LHCN-M2 (cell line): ENCODE results near the gene CDK18. TPM values are rescaled to one million over a fixed set of nuclear protein-coding genes. Genes with fewer than 3 reads are reported as not detected.
A peak's percentile ranks its signal among the peaks of the same experiment; 100 is the strongest.

ENCODE experiments used
- DNase-seq: peaks from one replicate; pipeline ENCODE4 v3.0.0-alpha.2; 2012; ENCODE audit warnings: low read depth
- total RNA-seq: library from RNA; depleted of rRNA; stranded (reverse); fragments of >200 nt; gene quantifications from 2 replicates; pipeline ENCODE4 v1.2.3, GENCODE V29; 2014

CDK18 gene
- total RNA-seq, 1 experiment from 2014 or later = 0.34 TPM

DNA sequence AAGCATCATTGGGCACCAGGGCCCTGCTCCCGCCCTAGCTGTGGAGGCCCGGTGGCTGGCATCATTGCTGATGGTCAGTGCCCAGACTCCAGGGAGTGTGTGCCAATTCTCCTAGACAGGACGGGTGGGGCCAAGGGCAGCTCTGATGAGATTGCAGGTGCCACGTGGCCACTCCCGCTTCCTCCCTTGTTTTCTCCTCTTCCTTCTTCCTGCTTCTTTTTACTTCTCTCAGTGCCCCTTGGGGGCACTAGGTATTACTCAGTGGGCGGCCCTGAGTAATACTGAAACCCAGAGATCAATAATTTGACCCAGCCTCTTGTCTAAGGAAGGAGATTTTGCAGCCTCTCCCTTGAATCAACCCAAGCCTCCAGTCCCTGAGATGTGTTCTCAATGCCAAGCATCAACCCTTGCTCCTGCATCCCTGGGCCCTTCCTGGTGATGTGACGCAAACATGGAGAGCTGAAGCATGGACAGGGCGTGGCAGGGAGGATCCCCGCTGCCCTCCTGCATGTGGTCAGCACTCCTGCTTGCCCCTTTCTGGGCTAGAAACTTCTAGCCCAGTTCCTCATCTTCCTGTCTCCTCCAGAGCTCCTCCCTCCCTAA, 32.4 kb downstream of the CDK18 start:
- DNase-seq = no peak

DNA sequence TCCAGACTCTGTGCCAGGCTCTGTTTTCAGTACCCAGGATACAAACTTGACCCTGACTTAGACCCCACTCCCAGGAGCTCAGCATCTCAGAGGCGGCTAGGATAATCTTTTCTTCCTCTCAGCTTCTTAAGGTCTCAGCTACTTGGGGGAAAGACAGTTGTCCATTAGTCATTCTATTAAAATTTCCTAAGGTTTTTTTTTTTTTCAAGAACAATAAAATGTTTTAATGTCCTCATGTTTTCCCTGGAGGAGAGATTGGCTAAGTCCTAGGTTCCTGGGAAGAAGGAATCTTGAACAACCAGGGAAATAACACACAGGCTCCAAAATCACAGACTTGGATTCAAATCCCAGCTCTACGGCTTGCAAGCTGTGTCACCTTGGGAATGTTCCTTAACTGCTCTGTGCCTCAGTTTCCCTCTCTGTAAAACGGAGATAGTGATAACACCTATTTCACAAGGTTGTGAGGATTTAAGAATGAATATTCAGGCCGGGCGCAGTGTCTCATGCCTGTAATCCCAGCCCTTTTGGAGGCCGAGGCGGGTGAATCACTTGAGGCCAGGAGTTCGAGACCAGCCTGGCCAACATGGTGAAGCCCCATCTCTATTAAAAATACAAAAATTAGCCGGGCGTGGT, 33.0 kb downstream of the CDK18 start:
- peak; percentile 6 for DNase-seq

DNA sequence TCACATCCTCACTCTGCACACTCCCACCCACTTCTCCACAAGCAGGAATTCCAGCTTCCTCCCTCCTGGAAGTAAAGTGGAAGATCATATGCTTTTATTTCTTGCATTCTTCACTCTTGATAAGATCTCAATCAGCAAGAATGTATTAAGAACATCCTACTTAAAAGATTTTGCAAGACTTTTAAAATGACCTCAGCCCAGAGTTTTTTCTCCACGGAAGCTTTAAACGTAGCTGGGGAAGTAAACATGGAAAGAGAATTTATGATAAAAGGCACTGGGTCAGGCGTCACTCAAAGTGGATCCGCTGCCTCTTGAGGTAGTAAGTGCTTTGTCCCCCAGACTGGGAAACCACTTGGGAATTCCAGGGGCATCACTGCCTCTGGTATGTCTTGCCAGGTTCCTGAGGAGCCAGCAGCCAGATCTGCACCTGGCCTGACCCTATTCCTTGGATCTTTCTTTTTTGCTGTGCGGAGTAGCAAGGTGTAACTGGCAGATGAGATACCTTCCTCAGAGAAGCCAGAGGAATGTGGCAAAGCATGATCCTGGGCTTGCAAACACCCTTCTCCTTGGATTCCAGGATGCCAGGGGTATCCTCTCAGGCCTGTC, 33.9 kb downstream of the CDK18 start:
- no peak for DNase-seq

DNA sequence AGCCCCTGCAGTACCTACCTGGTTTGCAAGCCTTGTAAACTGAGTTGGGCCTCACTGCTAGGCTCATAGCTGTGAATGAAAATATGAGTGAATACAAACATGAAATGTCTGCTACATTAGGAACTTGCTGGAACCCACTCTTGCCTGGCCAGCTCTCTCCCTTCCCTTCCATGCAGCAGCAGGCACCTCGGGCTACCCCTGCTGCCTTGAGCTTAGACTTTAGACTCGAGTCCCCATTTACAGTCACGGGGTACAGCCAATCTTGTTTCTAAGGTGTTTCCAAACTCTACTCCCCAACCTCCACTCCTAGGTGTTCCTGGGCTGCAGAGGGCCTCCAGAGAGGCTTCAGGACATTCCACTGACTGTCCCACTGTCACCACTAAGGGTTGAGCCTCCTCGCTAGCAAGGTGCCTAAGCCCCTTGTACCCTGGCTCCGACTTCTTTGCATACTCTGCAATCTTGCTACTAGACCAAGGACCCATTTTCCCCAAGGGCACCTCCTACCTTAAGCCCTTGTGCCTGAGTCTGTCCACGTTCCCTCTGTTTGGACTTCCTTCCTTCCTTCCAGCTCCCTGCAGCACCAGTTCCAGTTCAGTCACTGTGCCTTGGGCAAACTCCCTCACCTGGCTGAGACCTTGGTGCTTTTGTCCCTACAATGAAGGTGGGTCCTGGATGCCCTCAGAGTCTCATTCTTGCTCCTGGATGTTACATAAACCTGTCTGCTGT, 36.9 kb downstream of the CDK18 start:
- DNase-seq = no peak

DNA sequence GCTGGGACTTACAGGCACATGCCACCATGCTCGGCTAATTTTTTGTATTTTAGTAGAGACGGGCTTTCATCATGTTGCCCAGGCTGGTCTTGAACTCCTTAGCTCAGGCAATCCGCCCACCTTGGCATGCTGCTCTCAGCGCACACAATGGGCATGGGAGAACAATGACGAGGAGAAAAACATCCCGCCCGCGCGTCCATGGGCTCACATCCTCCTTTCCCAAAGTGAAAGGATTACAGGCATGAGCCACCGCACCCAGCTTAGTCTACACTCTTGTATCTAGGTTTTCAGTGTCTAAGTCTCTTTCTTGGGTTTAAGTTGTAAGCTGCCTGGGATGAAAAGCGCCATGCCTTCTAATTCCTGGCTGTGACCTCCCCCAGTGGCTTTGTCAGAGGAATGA, 37.9 kb downstream of the CDK18 start:
- no peak for DNase-seq

DNA sequence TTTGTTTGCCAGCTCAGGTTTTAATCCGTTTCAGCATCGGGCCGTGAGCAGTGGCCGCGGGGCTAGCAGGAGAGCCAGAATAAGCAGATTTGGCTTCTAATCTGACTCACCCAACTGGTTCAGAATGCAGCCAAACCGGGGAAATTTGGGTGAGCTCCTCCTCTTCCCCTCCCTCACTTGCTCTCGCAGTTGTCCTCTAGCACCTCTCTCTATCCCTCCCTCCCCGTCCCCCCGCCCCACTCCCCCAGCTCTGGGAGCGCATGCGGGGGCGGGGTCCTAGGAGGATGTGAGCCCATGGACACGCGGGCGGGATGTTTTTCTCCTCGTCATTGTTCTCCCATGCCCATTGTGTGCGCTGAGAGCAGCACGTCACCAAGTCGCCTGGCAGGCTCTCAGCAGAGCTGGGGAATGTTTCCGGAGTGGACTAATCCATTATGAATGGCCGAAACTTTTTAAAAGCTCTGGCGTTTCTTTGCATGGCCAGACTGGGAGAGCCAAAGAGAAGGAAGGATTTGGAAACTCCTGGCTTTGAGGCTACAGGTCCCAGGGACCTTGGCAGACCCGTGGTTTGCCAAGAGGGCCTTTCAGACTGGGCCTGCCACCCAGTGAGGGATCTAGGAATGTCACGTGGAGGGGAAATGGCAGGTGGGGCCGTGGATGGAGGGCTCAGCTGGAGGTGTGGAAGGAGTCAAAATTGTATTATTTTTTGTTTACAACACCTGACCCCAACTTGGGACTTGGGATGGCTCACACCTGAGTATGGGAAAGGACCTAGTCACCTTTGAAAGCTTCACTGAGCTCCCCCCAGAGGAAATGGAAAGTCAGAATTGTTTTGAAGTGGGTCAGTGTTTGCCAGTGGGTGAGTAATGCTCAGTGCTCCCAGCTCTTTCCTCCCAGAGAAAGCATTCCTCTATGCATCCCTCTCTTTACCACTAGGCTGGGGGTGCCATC, 39.2 kb downstream of the CDK18 start:
- peak; percentile 79 for DNase-seq

DNA sequence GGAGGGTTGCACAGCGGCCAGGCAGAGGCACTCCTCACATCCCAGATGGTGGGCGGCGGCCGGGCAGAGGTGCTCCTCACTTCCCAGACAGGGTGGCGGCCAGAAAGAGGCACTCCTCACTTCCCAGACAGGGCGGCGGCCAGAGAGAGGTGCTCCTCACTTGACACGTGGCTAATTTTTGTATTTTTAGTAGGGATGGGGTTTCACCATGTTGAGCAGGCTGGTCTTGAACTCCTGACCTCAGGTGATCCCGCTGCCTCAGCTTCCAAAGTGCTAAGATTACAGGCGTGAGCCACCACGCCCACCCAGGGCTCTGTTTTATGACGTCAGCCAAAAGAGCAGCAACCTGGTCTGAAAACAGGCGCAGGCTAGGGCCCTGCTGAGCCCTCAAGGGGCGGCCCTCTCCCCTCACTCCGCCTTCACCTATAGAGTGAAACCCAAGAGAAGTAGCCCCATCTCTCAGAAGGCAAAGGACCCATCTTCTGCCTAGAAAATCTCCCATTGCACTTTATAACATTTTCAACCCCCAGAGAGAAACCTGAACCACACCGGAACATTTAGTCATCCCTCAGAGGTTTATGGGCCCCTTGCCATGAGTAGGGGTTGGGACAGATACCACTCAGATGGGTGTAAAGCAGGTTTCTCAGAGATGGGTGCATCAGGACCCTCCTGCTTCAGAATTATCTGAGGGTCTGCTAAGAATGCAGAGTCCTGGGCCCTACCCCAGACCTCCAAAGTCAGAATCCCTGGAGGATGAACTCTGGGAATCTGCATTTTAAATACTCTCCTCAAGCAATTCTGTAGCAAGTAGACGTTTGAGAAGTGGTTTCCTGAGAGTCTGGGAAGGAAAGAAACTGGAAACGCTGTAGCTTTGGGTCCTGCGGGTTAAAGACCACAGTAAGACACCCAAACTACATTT, 40.8 kb downstream of the CDK18 start:
- no peak for DNase-seq

DNA sequence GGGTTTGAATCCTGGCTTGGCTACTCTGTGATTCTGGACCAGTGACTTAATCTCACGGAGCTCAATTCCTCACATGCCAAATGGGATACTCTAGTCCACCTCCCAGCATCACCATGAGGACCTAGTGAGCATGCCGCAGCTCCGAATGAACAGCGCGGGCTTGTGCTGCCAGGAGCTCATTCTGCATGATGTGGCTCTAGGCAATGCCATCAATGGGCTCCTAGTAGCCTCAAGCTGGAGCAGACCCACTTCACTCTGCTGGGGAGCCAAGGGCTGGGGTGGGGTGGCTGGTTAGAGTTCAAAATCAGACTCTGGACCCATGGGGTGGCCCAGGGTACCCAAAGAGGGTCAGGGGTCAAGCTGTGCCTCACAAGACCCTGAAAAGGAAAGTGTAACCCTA, 41.5 kb downstream of the CDK18 start:
- no peak for DNase-seq

DNA sequence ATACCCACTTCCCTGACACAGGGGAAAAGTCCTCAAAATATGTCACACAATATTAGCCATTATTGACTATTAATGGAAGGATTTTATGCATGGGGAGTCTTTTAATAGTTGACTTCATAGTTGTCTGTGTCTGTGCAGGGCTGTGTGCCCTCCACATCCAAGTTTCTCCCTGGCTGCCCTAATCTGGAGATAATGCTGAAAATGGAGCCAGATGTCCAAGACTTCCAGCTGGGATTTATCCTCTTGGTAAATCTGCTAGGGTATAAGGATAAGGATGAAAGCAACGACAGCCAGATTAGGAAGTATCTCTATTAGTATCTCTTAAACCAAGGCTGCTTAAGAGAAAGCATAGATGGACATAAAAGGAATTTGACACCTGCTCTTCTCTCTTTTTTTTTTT, 42.1 kb downstream of the CDK18 start:
- no peak for DNase-seq

DNA sequence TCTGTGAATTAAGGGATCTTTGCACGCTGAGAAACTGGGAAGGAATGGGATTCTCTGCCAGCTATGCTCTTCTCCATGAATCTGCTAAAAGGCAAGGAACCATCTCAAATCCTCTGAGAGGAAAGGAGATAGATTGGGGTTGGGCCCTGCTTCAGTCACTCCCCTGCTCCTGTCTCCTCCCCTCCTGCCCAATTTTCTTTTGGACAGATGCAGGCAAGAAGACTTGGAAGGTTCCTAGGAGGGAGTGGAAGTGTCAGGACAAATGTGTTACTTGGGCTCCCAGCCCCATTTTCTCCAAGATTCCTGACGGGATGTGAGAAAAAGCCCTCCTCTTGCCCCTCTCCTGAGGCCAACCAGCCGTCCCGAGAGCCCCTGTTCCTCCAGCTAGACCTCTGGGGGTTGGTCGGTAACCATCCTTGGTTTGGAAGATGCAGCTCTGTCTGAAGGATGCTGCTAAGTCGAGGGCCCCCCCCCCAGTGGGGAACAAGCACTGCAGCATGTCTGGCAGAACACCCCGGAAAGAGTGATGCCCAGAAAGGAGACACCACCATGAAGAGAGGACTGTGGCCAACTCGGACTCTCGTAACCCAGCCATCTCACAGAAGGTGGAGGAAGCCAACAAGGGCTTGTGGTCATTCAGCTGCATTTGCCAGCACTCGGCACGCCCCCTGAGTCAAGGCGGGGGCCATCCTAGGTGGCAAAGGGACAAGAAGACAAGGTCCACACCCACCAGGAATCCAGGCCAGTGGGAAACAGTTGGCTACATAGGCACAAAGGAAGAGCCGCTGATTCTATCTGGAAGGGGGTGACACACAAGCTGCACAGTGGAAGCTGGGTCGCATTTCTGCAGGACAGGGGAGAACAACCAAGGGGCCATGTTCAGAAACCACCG, 43.7 kb downstream of the CDK18 start:
- DNase-seq = no peak

DNA sequence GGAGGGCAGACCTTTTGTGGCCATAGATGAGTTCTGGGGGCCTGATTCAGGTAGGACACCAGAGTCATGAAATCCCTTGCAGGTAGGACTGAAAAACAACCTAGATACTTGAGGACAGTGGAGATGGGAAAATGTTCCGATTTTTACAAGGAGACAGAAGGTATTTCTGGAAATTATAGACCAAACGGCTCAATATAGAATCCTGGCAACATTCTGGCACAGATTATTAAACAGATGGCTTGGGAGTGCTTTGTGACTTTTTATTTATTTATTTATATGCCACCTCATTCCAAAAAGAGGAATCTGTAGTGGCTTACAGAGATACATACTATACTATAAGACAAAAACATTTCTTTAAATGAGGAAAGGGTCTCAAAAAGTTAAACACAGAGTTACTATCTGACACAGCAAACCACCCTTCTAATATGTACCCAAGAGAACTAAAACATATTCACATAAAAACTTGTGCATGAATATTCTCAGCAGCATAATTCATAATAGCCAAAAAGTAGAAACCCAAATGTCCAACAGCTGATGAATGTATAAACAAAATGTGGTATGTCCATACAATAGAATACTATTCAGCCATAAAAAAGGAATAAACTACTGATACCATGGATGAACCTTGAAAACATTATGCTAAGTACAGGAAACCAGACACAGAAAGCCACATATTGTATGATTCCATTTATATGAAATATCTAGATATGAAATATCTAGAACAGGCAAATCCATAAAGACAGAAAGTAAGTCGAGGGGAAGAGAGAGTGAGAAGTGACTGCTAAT, 49.8 kb downstream of the CDK18 start:
- no peak for DNase-seq

DNA sequence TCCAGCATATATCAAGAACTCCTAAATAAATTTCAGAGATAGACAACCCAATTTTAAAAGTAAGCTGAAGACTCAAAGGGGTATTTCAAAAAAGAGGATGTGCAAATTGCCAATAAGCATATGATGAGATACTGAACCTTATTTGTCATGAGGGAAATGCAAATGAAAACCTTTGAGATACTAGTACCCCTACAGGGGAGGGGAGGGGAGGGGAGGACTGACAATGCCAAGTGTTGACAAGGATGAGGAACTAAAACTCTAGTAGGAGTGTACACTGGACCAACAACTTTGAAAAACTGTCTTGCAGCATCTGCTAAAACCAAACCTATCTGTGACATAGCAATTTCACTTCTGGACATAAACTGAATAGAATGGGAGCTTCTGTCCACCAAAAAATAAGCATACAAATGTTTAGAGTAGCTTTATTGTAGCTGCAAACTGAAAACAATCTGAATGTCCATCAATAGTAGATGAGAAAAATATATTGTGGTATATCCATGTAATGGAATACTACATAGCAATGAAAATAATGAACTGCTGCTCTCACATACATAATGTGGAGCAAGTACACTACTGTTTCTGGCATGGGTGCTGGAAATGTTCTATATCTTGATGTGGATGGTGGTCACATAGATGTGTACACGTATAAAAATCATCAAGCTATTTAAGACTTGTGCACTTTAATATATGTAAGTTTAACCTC, 57.2 kb downstream of the CDK18 start:
- no peak for DNase-seq

DNA sequence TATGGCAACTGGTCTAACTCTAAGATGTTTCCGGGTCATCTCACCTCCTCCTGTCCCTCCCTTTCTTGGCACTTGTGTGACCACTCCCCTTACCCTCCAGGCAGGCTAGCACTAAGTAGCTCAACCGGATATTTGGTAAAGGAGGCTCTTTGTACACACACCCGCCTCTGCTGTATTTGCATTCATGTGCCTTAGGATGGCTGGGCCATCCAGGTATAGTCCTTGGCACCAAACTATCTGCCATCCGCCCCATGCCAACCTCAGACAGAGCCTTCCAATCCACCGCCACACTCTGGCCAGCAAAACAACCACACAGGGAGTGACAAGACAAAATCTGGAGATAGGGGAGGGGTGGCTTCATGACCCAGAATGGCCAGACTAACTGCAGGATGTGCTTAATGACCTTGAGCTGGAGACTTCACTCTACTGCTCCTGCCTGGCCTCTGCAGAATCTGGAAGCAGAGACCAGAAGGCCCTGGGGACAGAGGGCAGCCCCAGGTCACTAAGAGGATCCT, 59.5 kb downstream of the CDK18 start:
- no peak for DNase-seq

DNA sequence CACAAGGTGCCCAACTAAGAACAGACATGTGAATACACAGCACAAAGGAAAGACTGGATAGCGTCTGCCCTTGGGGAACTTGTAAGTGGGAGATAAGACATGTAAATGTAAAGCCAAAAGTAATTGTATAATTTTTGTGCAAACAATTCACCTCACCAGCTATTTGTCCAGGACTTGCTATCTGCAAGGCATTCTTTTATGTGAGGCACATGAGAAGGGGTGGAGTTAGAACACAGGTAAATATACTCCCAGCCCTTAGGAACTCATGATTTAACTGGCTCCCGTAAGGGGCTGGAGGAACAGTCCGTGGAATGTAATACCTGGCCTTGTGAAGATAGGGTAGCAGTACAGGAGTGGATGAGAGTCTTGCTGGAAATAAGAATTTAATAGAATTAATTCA, 61.3 kb downstream of the CDK18 start:
- DNase-seq = no peak

DNA sequence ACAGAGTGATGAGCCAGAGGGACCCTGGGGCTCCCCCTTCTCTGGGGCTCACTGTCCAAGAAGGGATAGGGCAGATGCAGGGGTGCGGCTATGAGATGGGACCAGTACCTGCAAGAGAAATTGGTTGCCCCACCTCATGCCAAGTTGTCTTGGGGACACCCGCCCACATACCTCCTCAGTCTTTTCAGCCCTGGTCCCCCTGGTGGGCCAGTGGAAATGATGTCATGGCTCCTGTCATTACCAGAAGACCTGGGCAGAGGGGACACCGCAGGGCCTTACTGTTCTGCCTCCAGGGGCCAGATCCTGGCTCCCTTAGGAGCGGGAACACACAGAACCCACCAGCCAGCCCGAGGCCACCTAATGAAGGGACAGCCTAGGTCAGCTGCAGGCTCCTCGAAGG, 63.2 kb downstream of the CDK18 start:
- DNase-seq = no peak

DNA sequence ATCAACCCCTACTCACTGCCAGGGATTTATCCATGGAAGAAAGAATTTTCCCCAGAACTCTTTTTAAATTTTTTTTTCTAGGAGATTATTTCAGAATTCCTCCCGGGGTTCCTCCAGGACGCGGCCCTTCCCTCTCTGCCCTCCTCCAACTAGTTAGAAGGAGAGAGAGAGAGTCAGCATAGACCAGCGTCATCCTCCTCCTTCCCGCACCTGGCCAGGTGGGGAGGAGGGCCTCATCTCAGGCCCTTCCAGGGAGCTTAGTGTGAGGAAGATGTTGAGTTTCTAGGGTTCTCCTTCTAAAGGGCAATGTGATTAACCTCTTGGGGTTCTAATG, 63.6 kb downstream of the CDK18 start:
- no peak for DNase-seq

DNA sequence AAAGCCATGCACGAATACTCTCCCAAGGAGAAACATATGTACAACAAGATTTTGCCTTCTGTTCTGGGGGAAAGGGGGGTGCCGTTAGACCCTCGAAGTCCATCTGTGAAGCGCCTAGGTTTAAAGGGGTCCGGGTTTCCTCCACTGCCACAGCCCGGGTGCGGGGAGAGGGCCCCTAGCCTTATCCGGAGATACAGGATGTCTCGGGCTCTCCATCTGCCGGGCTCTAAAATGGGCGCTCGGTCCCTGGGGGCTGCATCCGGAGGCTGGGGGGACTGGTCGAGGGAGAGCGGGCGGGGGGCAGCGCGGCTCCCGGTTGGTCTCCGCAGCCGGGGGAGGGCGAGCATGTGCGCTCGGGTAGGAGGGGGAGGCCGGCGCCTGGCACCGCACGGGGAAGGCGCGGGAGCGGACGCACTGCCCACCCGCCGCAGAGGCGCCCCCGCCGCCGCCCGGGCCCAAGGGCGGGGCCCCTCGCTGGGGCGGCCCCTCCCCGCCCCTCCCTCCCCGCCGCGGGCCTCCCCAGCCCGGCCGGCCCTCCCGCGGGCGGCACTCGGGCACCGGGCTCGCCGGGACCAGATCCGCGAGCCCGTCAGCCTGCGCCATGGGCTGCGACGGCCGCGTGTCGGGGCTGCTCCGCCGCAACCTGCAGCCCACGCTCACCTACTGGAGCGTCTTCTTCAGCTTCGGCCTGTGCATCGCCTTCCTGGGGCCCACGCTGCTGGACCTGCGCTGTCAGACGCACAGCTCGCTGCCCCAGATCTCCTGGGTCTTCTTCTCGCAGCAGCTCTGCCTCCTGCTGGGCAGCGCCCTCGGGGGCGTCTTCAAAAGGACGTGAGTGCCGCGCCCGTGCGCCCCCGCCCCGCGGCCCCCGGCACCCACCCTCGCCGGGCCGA, 64.2 kb downstream of the CDK18 start:
- DNase-seq = no peak
